Measurements from ENCODE around the gene ZNF692.

GRCh38 chr1:248822148-248823032 is 36.5 kb downstream of the ZNF692 start:
- TF ChIP-seq CTCF (IDR thresholded peaks at IDR 0.05) = no peak
- TF ChIP-seq TEAD1 (CRISPR knock-in tag; IDR thresholded peaks at IDR 0.05) = no peak
- TF ChIP-seq IRF1 (CRISPR knock-in tag; IDR thresholded peaks at IDR 0.05) = no peak
- TF ChIP-seq ZNF232 (CRISPR knock-in tag; IDR thresholded peaks at IDR 0.05) = no peak
- no peak for TF ChIP-seq TP53 (CRISPR knock-in tag; IDR thresholded peaks at IDR 0.05)
- TF ChIP-seq RELA (CRISPR knock-in tag; IDR thresholded peaks at IDR 0.05; ENCODE audit: borderline replicate concordance) = no peak
- TF ChIP-seq ZBTB21 (CRISPR knock-in tag; IDR thresholded peaks at IDR 0.05; ENCODE audit: borderline replicate concordance) = no peak
- no peak for TF ChIP-seq ZNF423 (CRISPR knock-in tag; IDR thresholded peaks at IDR 0.05)
- TF ChIP-seq KAT7 (CRISPR knock-in tag; IDR thresholded peaks at IDR 0.05; ENCODE audit: borderline replicate concordance) = no peak
- no peak for TF ChIP-seq CBFB (CRISPR knock-in tag; IDR thresholded peaks at IDR 0.05; ENCODE audit: low read depth)
- no peak for TF ChIP-seq ATF2 (CRISPR knock-in tag; IDR thresholded peaks at IDR 0.05; ENCODE audit: borderline replicate concordance, low read depth)
